Thyroid gland (tissue), 4 donors: ENCODE results near the gene ZNF688.

ENCODE experiments used
- POLR2A ChIP-seq, 2 donors: fragments of 450-650 bp; IDR thresholded peaks; one replicate each; pipeline ENCODE4 v1.6.1; 2017; ENCODE audit warnings: antibody characterized with exemption in 2 of 2, mild to moderate bottlenecking in 2 of 2, moderate library complexity in 1 of 2
- TF ChIP-seq, protein P1 (sequence below), 6 experiments: fragments of 200-600 bp in 3 of 6; fragments of 450-650 bp in 3 of 6; sonication (generic) in 3 of 6; IDR thresholded peaks; one replicate each; pipeline ENCODE4 v1.5.1; 2016 to 2019; ENCODE audit warnings: antibody characterized with exemption in 6 of 6, mild to moderate bottlenecking in 2 of 6, inconsistent platforms in 1 of 6, moderate library complexity in 1 of 6

DNA sequence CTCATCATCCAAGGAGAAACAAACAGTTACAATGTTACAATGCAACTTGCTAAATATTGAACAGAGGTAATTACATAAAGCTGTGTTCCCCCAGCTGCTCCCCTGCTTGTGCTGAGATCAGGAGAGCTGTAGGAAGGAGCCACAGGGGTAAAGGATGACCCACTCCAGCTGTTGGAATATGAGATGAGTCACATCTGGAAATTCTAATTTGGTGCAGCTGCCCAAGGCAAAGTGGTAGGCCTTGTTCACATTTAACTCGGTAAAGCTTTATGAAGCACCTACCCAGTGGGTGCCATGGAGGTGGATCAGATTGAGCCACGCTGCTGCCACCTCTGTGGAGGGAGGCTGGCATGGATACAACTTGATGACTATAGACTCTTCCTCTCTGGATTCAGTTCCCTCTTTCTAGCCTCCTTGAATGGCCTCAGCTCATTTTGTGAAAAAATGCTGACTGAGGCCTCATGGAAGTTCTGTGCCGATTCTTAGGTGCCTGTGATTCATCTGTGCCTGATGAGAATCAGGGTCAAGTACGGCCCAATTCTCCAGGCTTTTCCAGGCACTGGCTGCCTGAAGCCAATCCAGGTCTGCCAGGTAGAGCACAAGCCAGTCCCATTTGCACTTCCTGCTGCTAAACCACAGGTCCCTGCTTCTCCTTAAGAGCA is 31.2 kb upstream of the ZNF688 start:
- TF ChIP-seq POLR2A (IDR thresholded peaks at IDR 0.05), result no peak
- TF ChIP-seq, protein P1, sequence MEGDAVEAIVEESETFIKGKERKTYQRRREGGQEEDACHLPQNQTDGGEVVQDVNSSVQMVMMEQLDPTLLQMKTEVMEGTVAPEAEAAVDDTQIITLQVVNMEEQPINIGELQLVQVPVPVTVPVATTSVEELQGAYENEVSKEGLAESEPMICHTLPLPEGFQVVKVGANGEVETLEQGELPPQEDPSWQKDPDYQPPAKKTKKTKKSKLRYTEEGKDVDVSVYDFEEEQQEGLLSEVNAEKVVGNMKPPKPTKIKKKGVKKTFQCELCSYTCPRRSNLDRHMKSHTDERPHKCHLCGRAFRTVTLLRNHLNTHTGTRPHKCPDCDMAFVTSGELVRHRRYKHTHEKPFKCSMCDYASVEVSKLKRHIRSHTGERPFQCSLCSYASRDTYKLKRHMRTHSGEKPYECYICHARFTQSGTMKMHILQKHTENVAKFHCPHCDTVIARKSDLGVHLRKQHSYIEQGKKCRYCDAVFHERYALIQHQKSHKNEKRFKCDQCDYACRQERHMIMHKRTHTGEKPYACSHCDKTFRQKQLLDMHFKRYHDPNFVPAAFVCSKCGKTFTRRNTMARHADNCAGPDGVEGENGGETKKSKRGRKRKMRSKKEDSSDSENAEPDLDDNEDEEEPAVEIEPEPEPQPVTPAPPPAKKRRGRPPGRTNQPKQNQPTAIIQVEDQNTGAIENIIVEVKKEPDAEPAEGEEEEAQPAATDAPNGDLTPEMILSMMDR (IDR thresholded peaks at IDR 0.05), result no peak
